SU-DHL-6 (cell line): ENCODE data around the gene KRTAP3-1.

Experiments used
- CTCF ChIP-seq: fragments of 200-600 bp; sonication (generic); IDR thresholded peaks from one replicate; pipeline ENCODE4 v1.5.1; 2017; ENCODE audit warnings: antibody characterized with exemption, mild to moderate bottlenecking, low read length, moderate library complexity; ENCODE audit not compliant: insufficient read depth, poor library complexity, severe bottlenecking
- EZH2phosphoT487 ChIP-seq: fragments of 200-600 bp; sonication (generic), shearing (Covaris generic); conservative IDR thresholded peaks from 2 replicates; pipeline ENCODE4 v1.6.1; 2018; ENCODE audit warnings: mild to moderate bottlenecking, antibody characterized with exemption, low read length, moderate library complexity, mixed read lengths

DNA sequence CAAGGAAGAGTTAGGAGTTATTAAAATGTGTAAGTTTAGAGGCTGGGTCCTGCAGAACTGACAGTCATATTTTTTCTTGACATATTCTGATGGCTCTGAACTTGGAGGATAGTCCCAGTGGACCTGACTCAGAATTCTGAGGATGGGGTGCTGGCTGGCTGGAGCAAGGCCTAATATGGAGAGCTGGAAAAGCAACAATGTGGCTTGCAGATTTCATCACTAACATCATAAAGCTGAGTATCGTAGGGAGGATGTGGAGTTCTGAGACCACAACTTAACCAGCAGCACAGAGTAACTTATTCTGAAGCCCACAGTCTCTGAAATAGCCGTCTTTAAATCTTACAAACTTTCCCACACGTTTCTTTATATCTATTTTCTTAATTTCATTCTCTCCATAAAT lies 15.8 kb upstream of the KRTAP3-1 start:
- TF ChIP-seq CTCF (no peak), EZH2phosphoT487 (no peak)
